Left colon (tissue), 2 donors: ENCODE measurements around the gene TBL1X. TPM values are rescaled to one million over a fixed set of nuclear protein-coding genes. Genes with fewer than 3 reads are reported as not detected.
"Not testable (repeated sequence)": the region's sequence is repeated elsewhere in the genome, so short reads cannot be mapped to it uniquely, and the experiment has no call there.

Source experiments
- ATAC-seq: fragments of 200-7000 bp; cut with Tn5 transposase; one replicate; pipeline ENCODE4 v1.9.1; 2020; ENCODE audit warnings: mild to moderate bottlenecking, moderate library complexity
- DNase-seq, 2 donors: peaks; one replicate each; pipeline ENCODE4 v3.0.0-alpha.2; 2020
- intact Hi-C, 2 donors: fragments of 100-400 bp; cut with DNase I in 1 of 2; cut with micrococcal nuclease in 1 of 2; formaldehyde crosslinking; loops; one replicate each; pipeline versions ENCODE4 v1.11.2 to v1.14.0; 2022; cut with DNase I, micrococcal nuclease
- total RNA-seq, 2 donors: library from RNA; stranded (reverse); fragmentation: NEBNext Ultra II Directional; extraction: Animal tissue kit (Norgen Biotek cat#: 25700); gene quantifications; one replicate each; pipeline ENCODE4 v1.2.1, GENCODE V29; 2021
- donor health status: DM: no; HTN: no; CAD: no.
- donor health status: DM: yes; HTN: yes; CAD: no.

Gene TBL1X
- total RNA-seq, 2 donors from 2014 or later = 15.4 to 17.3 TPM

- ATAC-seq (no peak), DNase-seq (no peak)
- intact Hi-C loops = no loop called here
Measured at GRCh38 chrX:9456250-9457074, 8.4 kb upstream of the TBL1X start.

GRCh38 chrX:9458034-9458433 lies 6.8 kb upstream of the TBL1X start:
- ATAC-seq, intact Hi-C loops, DNase-seq: not testable (repeated sequence)

- ATAC-seq (no peak), DNase-seq (no peak)
- intact Hi-C loops = no loop called here
Measured at GRCh38 chrX:9458516-9459078, 6.3 kb upstream of the TBL1X start.

GRCh38 chrX:9459186-9459748 lies 5.6 kb upstream of the TBL1X start:
- DNase-seq = no peak
- ATAC-seq = peak; percentile 8
- intact Hi-C loops = no loop called here

GRCh38 chrX:9461087-9461486 lies 3.8 kb upstream of the TBL1X start:
- DNase-seq (no peak), ATAC-seq (no peak)
- intact Hi-C loops = loop anchor here in 1 of 2 donors (5.0 kb wide), 1 partner anchor 119 kb away; no protein-coding TSS in a partner anchor

GRCh38 chrX:9462456-9462855 lies 2.4 kb upstream of the TBL1X start:
- intact Hi-C loops = loop anchor here in 1 of 2 donors (5.0 kb wide), 1 partner anchor 120 kb away; no protein-coding TSS in a partner anchor
- no peak for DNase-seq
- no peak for ATAC-seq

GRCh38 chrX:9465380-9466123 lies 694 bp downstream of the TBL1X start:
- peak; percentile 35 for ATAC-seq

GRCh38 chrX:9466124-9466495 lies 1.3 kb downstream of the TBL1X start:
- ATAC-seq = peak; percentile 47
- intact Hi-C loops = no loop called here
- peak; percentile 38 to 52 for DNase-seq

More at GRCh38 chrX:9465380-9466123, 694 bp downstream of the TBL1X start:
- intact Hi-C loops = no loop called here
- peak in 1 of 2 donors; percentile 47 for DNase-seq

GRCh38 chrX:9466736-9467135 lies 1.9 kb downstream of the TBL1X start:
- intact Hi-C loops = no loop called here
- DNase-seq = no peak
- no peak for ATAC-seq

- DNase-seq (no peak), ATAC-seq (no peak)
- intact Hi-C loops = no loop called here
Measured at GRCh38 chrX:9467146-9467545, 2.3 kb downstream of the TBL1X start.

GRCh38 chrX:9467751-9468150 lies 2.9 kb downstream of the TBL1X start:
- DNase-seq (no peak), ATAC-seq (no peak)
- intact Hi-C loops = no loop called here

- DNase-seq (no peak), ATAC-seq (no peak)
- intact Hi-C loops = no loop called here
Measured at GRCh38 chrX:9471571-9471985, 6.7 kb downstream of the TBL1X start.

GRCh38 chrX:9473708-9474107 lies 8.8 kb downstream of the TBL1X start:
- DNase-seq (no peak), ATAC-seq (no peak)
- intact Hi-C loops = no loop called here

- intact Hi-C loops, ATAC-seq, DNase-seq: not testable (repeated sequence)
Measured at GRCh38 chrX:9475417-9475816, 10.6 kb downstream of the TBL1X start.

- DNase-seq = no peak
- intact Hi-C loops = no loop called here
- no peak for ATAC-seq
Measured at GRCh38 chrX:9475984-9476383, 11.1 kb downstream of the TBL1X start.

- no peak for ATAC-seq
Measured at GRCh38 chrX:9476810-9477575, 12.1 kb downstream of the TBL1X start.

GRCh38 chrX:9482408-9482807 lies 17.6 kb downstream of the TBL1X start:
- no peak for DNase-seq
- intact Hi-C loops = no loop called here
- ATAC-seq = no peak

More at GRCh38 chrX:9476810-9477575, 12.1 kb downstream of the TBL1X start:
- no peak for DNase-seq
- intact Hi-C loops = no loop called here

- ATAC-seq (no peak), DNase-seq (no peak)
- intact Hi-C loops = no loop called here
Measured at GRCh38 chrX:9482837-9483236, 18.0 kb downstream of the TBL1X start.

GRCh38 chrX:9483376-9483775 lies 18.5 kb downstream of the TBL1X start:
- DNase-seq = no peak
- no peak for ATAC-seq
- intact Hi-C loops = no loop called here
